Neuron (in vitro differentiated cells): Measurements from ENCODE around the gene OR10R2.
"Not testable (repeated sequence)": the region's sequence is repeated elsewhere in the genome, so short reads cannot be mapped to it uniquely, and the experiment has no call there.

ENCODE experiments used
- H2AFZ ChIP-seq: one replicate; pipeline ENCODE4 v1.6.1; 2013; ENCODE audit warnings: low read depth, mild to moderate bottlenecking, inconsistent platforms, low read length, moderate library complexity
- H3K27me3 ChIP-seq: one replicate; pipeline ENCODE4 v1.6.1; 2013; ENCODE audit warnings: low read length; ENCODE audit not compliant: insufficient read depth
- H3K36me3 ChIP-seq: one replicate; pipeline ENCODE4 v1.6.1; 2013; ENCODE audit warnings: low read length; ENCODE audit not compliant: insufficient read depth
- H3K4me1 ChIP-seq: one replicate; pipeline ENCODE4 v1.6.1; 2013; ENCODE audit warnings: low read length; ENCODE audit not compliant: insufficient read depth
- H3K4me3 ChIP-seq: 2 replicates; pipeline ENCODE4 v1.5.1; 2013; ENCODE audit warnings: mild to moderate bottlenecking, low read length, moderate library complexity
- H3K9me3 ChIP-seq: one replicate; pipeline ENCODE4 v1.6.1; 2013; ENCODE audit warnings: low read length

Gene OR10R2

GRCh38 chr1:158471920-158472319, at the start of gene OR10R2:
Gene OR10R2, plus strand, starts transcription at chr1:158472220. Its CDS starts 106 bp downstream, at chr1:158472326.
- Histone ChIP-seq H3K9me3 (no peaks in the 10 kb centered on the region), H3K4me3 (no peak within 1 kb of the TSS), H3K4me1 (no peaks in the 10 kb centered on the region), H3K36me3 (no peaks in the 10 kb centered on the region), H2AFZ (no peak within 1 kb of the TSS), H3K27me3 (no peaks in the 10 kb centered on the region)

GRCh38 chr1:158425027-158425426, 47.0 kb upstream of the OR10R2 start:
- H3K9me3 ChIP-seq, result no peaks in the 10 kb centered on the region
- H3K36me3 ChIP-seq, result no peaks in the 10 kb centered on the region
- no peak overlapping the region for H3K4me3 ChIP-seq
- no peaks in the 10 kb centered on the region for H3K27me3 ChIP-seq
- no peak overlapping the region for H2AFZ ChIP-seq
- H3K4me1 ChIP-seq, result peaks cover 10% of the 10 kb centered on the region

GRCh38 chr1:158426137-158426536, 45.9 kb upstream of the OR10R2 start, which contains the start of gene OR10K2:
Gene OR10K2, minus strand, starts transcription at chr1:158426237. Its CDS starts 5,371 bp downstream, at chr1:158420866.
- Histone ChIP-seq H3K4me3 (no peak within 1 kb of the TSS), H3K27me3 (no peaks in the 10 kb centered on the region), H2AFZ (no peak within 1 kb of the TSS), H3K4me1 (peaks cover 10% of the 10 kb centered on the region), H3K9me3 (no peaks in the 10 kb centered on the region), H3K36me3 (no peaks in the 10 kb centered on the region)

- not testable (repeated sequence) for H3K4me1 ChIP-seq, H2AFZ ChIP-seq, H3K27me3 ChIP-seq, H3K9me3 ChIP-seq, H3K36me3 ChIP-seq, H3K4me3 ChIP-seq
Measured at GRCh38 chr1:158430163-158430562, 41.9 kb upstream of the OR10R2 start.

GRCh38 chr1:158434741-158435140, 37.3 kb upstream of the OR10R2 start:
- no peak overlapping the region for H2AFZ ChIP-seq
- H3K4me1 ChIP-seq, result no peaks in the 10 kb centered on the region
- no peaks in the 10 kb centered on the region for H3K27me3 ChIP-seq
- no peaks in the 10 kb centered on the region for H3K36me3 ChIP-seq
- no peaks in the 10 kb centered on the region for H3K9me3 ChIP-seq
- no peak overlapping the region for H3K4me3 ChIP-seq

GRCh38 chr1:158445376-158445775, 26.6 kb upstream of the OR10R2 start:
- no peaks in the 10 kb centered on the region for H3K4me1 ChIP-seq
- H2AFZ ChIP-seq, result no peak overlapping the region
- H3K36me3 ChIP-seq, result no peaks in the 10 kb centered on the region
- no peaks in the 10 kb centered on the region for H3K27me3 ChIP-seq
- no peaks in the 10 kb centered on the region for H3K9me3 ChIP-seq
- H3K4me3 ChIP-seq, result no peak overlapping the region

- no peaks in the 10 kb centered on the region for H3K4me1 ChIP-seq
- no peak overlapping the region for H3K4me3 ChIP-seq
- no peak overlapping the region for H2AFZ ChIP-seq
- no peaks in the 10 kb centered on the region for H3K9me3 ChIP-seq
- H3K27me3 ChIP-seq, result no peaks in the 10 kb centered on the region
- H3K36me3 ChIP-seq, result no peaks in the 10 kb centered on the region
Measured at GRCh38 chr1:158454537-158454936, 17.5 kb upstream of the OR10R2 start.

GRCh38 chr1:158457246-158457645, 14.8 kb upstream of the OR10R2 start:
- no peaks in the 10 kb centered on the region for H3K4me1 ChIP-seq
- H2AFZ ChIP-seq, result no peak overlapping the region
- H3K27me3 ChIP-seq, result no peaks in the 10 kb centered on the region
- no peaks in the 10 kb centered on the region for H3K9me3 ChIP-seq
- no peaks in the 10 kb centered on the region for H3K36me3 ChIP-seq
- no peak overlapping the region for H3K4me3 ChIP-seq

GRCh38 chr1:158458263-158458662, 13.8 kb upstream of the OR10R2 start:
- Histone ChIP-seq H3K4me1 (no peaks in the 10 kb centered on the region), H3K4me3 (no peak overlapping the region), H3K27me3 (no peaks in the 10 kb centered on the region), H2AFZ (no peak overlapping the region), H3K9me3 (no peaks in the 10 kb centered on the region), H3K36me3 (no peaks in the 10 kb centered on the region)

GRCh38 chr1:158461534-158461933, 10.5 kb upstream of the OR10R2 start, which contains the start of gene OR10K1:
Gene OR10K1, plus strand, starts transcription at chr1:158461834. Its CDS starts 3,728 bp downstream, at chr1:158465562.
- Histone ChIP-seq H3K4me1 (no peaks in the 10 kb centered on the region), H3K9me3 (no peaks in the 10 kb centered on the region), H3K4me3 (no peak within 1 kb of the TSS), H3K27me3 (no peaks in the 10 kb centered on the region), H3K36me3 (no peaks in the 10 kb centered on the region), H2AFZ (no peak within 1 kb of the TSS)

GRCh38 chr1:158485455-158485854, 13.4 kb downstream of the OR10R2 start:
- no peaks in the 10 kb centered on the region for H3K4me1 ChIP-seq
- no peak overlapping the region for H3K4me3 ChIP-seq
- H3K9me3 ChIP-seq, result no peaks in the 10 kb centered on the region
- no peaks in the 10 kb centered on the region for H3K36me3 ChIP-seq
- H2AFZ ChIP-seq, result no peak overlapping the region
- no peaks in the 10 kb centered on the region for H3K27me3 ChIP-seq

- H3K4me1 ChIP-seq, result no peaks in the 10 kb centered on the region
- H3K27me3 ChIP-seq, result peaks cover 4% of the 10 kb centered on the region
- no peaks in the 10 kb centered on the region for H3K9me3 ChIP-seq
- H3K36me3 ChIP-seq, result no peaks in the 10 kb centered on the region
- H2AFZ ChIP-seq, result no peak overlapping the region
- H3K4me3 ChIP-seq, result no peak overlapping the region
Measured at GRCh38 chr1:158491316-158491715, 19.3 kb downstream of the OR10R2 start.

- Histone ChIP-seq H3K36me3 (no peaks in the 10 kb centered on the region), H2AFZ (no peak overlapping the region), H3K4me1 (no peaks in the 10 kb centered on the region), H3K9me3 (no peaks in the 10 kb centered on the region), H3K4me3 (no peak overlapping the region), H3K27me3 (peaks cover 4% of the 10 kb centered on the region)
Measured at GRCh38 chr1:158493054-158493453, 21.0 kb downstream of the OR10R2 start.

- H3K36me3 ChIP-seq, result no peaks in the 10 kb centered on the region
- peaks cover 4% of the 10 kb centered on the region for H3K27me3 ChIP-seq
- H3K9me3 ChIP-seq, result no peaks in the 10 kb centered on the region
- H2AFZ ChIP-seq, result no peak overlapping the region
- no peak overlapping the region for H3K4me3 ChIP-seq
- H3K4me1 ChIP-seq, result no peaks in the 10 kb centered on the region
Measured at GRCh38 chr1:158494796-158495195, 22.8 kb downstream of the OR10R2 start.
